GM19324 (cell line): ENCODE results near the gene CNTNAP1.

Experiments
- ATAC-seq: cut with Tn5 transposase; IDR thresholded peaks from one replicate; pipeline ENCODE4 v1.9.1; 2021; ENCODE audit warnings: mild to moderate bottlenecking, moderate library complexity; ENCODE audit not compliant: unreplicated experiment, low FRiP score

The CNTNAP1 gene

DNA sequence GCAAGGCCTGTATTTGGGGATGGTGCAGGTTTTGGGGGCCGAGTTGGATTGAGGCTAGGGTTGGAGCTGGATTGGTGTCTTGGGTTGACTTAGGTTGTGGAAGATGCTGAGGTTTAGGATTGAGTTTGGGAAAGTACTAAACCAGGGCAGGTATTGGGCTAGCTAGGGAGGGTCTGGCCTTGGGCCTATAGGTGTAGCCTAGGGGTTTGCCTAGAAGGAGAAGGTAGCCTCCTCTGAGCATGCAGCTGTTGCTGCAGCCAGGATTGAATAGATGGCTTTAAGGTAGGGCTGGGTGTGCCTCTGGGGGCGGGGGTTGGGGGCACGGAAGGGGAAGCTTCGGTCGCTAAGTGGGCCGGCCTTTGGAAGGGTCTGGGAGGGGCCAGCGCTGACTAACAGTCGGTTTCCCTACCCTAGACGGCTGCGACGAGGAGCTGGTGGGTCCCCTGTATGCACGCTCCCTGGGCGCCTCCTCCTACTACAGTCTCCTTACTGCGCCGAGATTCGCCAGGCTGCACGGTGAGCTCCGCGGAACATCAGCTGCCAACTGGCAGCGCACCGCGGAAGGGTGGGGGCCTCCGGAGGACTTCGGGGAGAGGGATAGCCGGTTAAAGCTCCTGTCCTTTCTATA, 1.2 kb downstream of the CNTNAP1 start:
- no peak for ATAC-seq

DNA sequence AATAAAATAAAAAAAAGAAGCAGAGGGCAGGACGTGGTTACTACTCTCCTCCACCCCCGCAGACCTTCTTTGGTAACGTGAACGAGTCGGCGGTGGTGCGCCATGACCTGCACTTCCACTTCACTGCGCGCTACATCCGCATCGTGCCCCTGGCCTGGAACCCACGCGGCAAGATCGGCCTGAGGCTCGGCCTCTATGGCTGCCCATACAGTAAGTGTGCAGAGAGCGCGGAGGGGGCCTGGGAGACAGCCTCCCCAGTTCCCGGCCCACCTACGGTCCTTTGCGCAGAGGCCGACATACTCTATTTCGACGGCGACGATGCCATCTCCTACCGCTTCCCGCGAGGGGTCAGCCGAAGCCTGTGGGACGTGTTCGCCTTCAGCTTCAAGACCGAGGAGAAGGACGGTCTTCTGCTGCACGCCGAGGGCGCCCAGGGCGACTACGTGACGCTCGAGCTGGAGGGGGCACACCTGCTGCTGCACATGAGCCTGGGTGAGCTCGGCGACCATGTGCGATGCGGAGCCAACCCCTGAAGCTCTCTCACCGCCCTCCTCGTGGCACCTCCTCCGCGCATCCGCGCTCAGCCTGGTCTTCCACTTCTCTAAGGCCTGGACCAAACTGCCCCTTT, 2.7 kb downstream of the CNTNAP1 start:
- ATAC-seq = no peak

DNA sequence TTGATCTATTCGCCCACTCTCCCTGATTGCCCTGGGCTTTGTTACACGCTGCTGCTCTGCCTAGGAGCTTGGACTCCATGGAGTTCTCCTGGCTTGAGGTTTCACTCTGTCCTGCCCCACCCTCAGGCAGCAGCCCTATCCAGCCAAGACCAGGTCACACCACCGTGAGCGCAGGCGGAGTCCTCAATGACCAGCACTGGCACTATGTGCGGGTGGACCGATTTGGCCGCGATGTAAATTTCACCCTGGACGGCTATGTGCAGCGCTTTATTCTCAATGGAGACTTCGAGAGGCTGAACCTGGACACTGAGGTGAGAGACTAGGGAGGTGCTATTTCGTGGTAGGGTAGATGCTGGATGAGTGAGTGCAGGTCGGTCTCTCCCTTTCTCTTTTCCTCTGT, 3.5 kb downstream of the CNTNAP1 start:
- no peak for ATAC-seq

DNA sequence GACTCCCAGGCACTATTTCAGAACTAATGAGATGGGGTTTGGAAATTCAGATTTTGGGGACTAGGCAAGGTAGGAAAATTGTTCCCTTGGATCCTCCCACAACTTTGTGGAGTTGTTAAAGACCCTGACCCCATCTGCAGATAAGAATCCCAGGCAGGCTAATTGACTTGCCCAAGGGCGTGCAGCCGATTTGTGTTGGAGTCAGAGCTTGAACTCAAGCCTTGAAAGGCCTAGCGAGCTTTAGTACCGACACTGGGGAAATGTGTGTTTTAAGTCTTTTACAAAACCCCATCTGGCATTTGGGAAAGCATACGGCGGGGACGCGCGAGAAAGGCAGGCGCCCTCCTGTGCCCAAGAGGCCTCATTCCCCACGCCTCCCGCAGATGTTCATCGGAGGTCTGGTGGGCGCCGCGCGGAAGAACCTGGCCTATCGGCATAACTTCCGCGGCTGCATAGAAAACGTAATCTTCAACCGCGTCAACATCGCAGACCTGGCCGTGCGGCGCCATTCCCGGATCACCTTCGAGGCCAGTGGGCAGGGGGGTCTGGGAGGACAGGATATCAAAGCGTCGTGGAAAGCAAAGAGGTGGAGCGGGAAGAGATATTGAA, 4.3 kb downstream of the CNTNAP1 start:
- no peak for ATAC-seq

DNA sequence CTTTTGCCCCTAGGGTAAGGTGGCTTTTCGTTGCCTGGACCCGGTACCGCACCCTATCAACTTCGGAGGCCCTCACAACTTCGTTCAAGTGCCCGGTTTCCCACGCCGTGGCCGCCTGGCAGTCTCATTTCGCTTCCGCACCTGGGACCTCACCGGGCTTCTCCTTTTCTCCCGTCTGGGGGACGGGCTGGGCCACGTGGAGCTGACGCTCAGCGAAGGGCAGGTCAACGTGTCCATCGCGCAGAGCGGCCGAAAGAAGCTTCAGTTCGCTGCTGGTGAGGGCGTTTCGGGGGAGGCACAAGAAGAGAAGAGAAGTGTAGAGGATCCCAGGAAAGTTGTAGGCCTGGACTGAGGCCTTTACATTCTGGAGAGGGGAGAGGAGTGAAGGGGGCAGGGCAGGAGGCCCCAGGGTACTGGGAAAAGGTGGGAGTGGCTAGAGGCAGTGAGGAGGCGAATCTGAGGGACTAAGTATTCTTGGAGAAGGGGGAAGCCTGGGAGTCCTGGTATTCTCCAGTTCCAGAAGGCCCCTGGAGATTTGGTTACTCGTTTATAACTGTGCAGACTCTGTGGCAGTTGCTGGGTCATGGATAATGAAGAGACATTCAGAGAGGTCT, 5.5 kb downstream of the CNTNAP1 start:
- no peak for ATAC-seq

DNA sequence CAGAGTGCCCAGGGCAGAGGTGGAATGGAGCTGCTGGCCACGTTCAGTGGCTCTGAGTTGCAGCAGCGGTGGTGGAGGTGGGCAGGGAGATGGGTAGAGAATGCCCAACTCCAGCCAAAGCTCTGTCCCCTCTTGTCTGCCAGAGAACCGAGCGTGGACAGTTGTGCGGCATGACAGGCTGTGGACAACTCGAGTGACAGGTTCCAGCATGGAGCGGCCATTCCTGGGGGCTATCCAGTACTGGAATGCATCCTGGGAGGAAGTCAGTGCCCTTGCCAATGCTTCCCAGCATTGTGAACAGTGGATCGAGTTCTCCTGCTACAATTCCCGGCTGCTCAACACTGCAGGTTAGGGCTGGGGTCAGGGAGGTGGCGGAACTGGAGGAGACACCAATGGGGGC, 8.3 kb downstream of the CNTNAP1 start:
- no peak for ATAC-seq

DNA sequence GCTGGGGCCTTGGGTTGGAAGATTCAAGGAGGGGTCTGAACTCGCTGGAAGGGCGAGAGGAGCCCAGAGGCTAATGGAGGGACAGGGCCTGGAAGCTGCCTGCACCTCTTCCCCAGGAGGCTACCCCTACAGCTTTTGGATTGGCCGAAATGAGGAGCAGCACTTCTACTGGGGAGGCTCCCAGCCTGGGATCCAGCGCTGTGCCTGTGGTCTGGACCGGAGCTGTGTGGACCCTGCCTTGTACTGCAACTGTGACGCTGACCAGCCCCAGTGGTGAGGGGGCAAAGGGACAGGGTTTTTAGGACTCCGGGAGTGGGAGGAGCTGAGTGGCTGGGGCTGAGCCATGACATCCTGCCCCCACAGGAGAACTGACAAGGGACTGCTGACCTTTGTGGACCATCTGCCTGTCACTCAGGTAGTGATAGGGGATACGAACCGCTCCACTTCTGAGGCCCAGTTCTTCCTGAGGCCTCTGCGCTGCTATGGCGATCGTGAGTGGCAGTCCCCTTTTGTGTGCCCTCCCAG, 8.8 kb downstream of the CNTNAP1 start:
- ATAC-seq = no peak

DNA sequence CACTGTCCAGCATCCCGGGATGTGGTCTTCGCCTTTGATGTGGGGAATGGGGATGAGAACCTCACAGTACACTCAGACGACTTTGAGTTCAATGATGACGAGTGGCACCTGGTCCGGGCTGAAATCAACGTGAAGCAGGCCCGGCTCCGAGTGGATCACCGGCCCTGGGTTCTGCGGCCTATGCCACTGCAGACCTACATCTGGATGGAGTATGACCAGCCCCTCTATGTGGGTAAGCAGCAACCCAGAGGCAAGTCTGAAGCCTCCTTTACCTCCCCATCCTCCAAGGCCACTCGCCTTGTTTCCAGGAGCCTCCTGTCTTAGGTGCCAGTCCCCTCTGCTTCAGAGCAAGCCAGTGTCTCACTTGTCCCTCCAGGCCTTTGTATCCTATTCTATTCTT, 10.2 kb downstream of the CNTNAP1 start:
- no peak for ATAC-seq

DNA sequence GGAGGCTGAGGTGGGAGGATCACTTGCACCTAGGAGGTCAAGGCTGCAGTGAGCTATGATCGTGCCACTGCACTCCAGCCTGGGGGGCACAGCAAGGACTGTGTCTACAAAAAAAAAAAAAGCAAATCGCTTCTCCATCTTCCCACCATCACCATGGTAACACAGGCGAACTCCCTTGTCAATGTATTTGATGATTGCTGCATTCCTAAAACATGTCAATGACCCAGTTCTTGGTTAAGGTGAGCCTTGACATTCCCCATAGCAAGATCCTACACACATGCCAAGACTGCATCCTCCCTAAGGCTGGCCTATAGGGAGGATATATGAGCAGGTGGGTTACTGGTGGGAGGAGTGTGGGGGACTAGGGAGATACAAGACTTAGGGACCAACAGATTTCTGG, 12.2 kb downstream of the CNTNAP1 start:
- ATAC-seq = no peak

DNA sequence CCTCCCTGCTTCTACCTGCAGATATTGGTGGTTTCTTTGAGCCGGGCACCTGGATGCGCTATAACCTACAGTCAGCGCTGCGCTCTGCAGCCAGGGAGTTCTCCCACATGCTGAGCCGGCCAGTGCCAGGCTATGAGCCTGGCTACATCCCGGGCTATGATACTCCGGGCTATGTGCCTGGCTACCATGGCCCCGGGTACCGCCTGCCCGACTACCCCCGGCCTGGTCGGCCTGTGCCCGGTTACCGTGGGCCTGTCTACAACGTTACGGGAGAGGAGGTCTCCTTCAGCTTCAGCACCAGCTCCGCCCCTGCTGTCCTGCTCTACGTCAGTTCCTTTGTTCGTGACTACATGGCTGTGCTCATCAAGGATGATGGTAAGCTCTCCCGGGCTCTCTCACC, 13.2 kb downstream of the CNTNAP1 start:
- no peak for ATAC-seq

DNA sequence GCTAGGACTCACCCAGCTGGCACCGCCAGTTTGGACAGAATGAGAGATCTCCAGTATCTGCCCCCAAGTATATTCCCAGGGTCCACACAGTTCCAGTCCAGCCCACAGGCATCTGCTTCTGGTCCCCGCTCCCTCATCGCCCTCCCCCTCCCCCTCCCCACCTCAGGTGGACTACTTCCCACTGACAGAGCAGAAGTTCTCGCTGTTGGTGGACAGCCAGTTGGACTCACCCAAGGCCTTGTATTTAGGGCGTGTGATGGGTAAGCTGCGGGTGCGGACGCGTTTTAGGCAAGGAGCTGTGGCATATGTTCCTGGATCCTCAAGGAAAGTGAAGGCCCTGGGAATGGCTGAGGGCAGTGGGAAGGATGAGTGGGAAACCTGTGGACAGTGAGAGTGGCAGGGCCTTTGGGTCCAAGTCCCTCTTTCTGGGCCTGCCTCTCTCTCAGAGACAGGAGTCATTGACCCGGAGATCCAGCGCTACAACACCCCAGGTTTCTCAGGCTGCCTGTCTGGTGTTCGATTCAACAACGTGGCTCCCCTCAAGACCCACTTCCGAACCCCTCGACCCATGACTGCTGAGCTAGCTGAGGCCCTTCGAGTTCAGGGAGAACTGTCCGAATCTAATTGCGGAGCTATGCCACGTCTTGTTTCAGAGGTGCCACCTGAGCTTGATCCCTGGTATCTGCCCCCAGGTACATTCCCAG, 14.9 kb downstream of the CNTNAP1 start:
- ATAC-seq = no peak

DNA sequence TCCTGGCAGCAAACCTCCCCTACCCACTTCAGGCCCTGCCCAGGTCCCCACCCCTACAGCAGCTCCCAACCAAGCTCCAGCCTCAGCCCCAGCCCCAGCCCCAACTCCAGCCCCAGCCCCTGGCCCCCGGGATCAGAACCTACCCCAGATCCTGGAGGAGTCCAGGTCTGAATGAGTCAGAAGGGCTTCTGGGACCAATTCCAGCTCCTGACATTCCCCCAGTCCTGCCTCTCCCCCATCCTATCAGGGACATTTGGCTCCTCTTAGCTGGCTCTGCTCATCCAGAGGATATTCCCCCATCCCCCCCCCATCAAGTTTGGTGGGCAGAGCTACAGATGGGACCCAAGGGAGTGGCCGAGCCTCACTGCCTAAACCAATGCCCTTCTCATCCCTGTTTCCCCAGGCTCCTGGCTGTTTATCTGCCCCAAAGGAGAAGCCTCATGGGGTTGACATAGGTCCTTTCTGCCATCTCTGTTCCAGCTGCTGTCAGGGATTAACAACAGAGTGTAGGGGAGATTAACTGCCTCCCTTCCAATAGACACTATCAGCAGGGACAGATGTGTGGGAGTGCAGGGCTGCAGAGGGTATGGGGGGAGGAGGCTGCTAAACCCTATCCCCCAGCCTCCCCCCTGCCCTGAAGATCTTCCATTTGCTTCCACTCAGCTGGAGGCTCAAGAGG, 16.5 kb downstream of the CNTNAP1 start:
- no peak for ATAC-seq

DNA sequence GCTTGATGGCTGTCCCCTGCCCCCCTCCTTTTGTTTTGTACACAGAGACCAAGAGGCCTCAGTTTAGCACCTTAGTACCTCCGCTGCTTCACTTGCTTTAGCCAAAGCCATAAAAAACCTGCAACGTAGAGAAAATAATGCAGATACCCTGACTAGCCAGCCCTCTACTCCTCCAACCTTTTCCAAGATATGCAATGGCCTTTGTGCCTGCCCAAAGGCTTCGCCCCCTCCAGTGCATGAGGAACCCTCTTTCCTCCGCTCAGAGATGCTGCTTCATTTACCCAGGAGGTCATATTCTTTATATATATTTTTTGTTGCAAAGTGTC, 17.0 kb downstream of the CNTNAP1 start:
- ATAC-seq = no peak

DNA sequence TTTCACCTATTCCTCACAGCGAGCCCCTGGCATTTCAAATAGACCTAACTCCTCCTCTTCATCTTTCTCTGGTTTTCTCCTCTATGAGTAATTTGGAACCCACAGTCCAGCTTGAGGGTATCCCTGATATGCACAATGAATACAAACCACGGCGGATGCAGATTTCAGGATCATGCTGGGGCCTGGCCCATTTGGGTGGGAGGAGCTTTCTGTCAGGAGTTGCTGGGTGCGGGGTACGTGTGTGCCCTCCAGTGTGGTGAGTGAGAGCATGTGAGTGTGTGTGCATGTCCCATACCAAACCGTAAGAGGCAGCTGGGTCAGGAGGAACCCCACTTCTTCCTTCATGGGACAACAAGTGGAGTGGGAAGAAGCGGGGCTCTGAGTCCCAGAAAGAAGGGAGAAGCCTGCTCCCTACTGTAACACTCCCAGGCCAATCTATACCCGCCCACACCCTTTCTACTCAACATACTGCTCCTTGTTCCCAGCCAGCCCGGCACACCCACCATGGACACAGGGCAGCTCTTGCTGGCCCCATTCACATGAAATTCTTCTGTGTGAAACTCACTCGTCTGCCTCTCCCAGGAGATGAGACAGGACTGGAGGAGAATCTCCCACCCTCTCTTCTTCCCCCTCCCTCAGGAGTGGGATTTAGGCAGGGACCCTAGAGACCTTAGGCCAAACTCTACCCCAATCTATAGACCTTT, 18.4 kb downstream of the CNTNAP1 start:
- no peak for ATAC-seq

DNA sequence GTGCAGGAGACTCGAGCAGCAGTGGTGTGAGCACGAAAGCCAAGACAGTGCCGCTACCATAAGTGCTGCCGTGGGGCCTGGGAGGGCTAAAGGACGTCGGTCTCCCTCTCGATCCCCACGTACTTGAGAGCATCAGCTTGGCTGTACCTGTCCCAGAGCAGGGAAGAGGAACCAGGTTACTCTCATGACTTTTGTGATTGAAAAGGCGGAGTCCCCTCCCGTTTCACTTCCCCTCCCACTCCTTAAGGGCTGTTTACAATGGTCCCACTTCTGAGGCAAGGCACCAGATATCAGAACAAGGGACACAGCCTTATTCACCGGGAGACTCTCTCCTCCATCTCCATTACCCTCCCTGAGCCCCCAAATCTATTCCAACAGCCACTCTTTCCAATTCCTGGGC, 20.1 kb downstream of the CNTNAP1 start:
- ATAC-seq = no peak

DNA sequence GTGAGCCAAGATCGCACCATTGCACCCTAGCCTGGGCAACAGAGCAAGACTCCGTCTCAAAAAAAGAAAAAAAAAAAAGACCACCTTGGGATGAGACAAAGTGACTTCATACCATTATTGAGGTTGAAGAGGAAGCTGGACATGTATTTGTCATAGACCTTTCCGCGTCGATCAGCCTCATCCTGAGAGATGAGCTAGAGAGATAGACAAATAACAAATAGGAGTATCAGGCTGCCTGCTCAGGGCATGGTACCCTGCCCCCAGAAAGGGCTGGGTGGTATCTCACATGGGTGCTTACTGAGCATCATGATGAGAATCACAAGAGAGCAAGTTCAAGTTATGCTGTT, 22.1 kb downstream of the CNTNAP1 start:
- ATAC-seq = no peak

DNA sequence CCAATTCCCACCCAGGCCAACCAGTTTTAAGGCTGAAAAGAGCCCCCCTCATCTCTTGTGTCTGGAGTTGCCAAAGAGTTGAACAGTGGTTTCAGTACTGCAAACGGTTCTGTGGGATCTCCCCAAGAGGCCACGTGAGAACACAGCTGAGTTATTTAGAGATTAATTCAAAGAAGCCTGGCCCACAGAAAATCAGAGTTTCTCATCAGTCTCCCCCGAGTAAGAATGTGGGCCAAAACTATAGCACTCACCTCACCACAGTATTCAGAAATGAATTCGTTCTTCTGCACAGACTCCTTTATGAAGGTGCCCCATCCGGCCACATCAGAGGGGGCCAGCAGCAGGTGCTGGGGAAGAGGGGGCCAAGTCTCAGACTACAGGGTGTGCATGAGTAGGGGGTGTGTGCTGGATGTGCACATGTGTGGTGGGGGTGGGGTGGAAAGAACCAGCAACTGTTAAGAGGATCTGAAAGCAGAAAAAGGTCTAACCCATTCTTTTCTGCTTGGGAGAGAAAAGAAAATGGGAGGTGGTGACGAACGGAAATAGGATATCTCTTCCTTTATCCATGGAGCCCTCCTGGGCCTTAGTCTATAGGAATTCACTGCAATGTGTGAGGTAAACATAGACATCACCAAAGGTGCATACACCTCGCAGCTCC, 22.6 kb downstream of the CNTNAP1 start:
- no peak for ATAC-seq

DNA sequence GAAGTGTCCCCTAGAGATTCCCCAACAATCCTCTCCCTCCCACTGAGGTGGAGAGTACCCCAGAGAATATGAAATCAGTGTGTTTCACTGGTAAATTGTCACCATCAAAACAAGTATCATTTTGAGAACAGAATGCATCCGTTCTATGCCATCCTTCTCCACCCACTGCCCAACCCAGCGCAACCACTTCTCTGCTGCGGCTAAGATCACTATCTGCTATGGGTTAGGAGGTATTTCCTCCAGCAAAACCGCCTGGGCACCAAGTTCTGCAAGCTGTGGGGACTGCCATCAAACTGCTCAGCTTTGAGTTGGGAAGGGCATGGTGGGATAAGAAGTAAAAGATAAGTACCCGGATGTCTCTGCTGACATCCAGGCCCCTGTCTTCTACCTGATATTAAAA, 24.4 kb downstream of the CNTNAP1 start:
- no peak for ATAC-seq

DNA sequence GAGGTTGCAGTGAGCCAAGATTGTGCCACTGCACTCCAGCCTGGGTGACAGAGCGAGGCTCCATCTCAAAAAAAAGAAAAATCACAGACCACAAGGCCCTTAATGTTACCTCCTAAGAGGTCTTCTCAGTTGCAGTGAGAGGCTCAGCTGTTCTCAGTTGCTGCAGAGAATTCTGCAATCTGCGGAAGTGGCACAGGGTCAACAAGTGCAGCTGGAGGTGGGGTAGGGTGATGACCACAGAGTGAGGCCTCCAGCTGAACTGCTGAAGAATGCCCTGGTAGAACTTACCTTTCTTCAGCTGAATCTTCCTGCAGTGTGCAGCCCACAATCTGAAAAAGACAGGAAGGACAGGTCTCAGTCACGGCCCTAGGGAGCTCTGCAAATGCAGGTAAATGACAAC, 26.3 kb downstream of the CNTNAP1 start:
- no peak for ATAC-seq

DNA sequence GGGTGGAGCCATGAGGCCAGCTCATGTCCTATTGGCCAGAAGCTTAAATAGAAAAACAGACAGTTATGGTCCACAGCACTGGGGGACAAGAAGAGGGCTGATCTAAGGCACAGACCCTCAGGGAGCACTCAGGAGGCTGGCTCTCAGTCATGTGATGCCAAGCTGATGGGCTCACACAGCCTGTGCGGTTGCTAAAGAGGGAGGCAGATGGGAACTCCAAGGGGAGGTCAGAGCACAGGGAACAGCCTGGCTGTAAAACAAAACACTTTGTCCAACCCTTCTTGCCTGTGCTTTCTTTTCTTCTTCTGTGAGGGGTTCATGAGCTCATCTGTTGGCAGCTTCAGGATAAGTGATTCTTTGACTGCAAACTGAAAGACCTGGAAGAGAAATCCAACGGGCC, 27.2 kb downstream of the CNTNAP1 start:
- ATAC-seq = no peak
